Measurements from ENCODE around the gene CFAP299.

DNA sequence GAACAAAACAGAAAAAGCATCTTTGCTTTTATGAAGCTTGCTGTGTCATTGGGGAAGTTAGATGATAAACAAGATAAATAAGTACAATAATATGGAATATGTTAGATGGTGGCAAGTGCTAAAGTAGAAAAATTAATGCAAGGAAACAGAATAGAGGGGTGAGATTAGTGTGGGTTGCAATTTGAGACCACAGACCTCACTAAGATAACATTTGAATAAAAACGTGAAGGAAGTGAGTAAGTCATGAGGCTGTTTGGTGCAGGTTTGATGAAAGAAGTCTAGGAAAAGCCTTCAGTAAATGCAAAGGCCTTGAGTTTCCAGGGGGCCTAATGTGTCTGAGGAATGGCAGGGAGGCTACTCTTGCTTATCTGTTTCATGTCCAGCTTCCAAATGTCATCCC, 102.5 kb downstream of the CFAP299 start:
- TF ChIP-seq, protein P1, sequence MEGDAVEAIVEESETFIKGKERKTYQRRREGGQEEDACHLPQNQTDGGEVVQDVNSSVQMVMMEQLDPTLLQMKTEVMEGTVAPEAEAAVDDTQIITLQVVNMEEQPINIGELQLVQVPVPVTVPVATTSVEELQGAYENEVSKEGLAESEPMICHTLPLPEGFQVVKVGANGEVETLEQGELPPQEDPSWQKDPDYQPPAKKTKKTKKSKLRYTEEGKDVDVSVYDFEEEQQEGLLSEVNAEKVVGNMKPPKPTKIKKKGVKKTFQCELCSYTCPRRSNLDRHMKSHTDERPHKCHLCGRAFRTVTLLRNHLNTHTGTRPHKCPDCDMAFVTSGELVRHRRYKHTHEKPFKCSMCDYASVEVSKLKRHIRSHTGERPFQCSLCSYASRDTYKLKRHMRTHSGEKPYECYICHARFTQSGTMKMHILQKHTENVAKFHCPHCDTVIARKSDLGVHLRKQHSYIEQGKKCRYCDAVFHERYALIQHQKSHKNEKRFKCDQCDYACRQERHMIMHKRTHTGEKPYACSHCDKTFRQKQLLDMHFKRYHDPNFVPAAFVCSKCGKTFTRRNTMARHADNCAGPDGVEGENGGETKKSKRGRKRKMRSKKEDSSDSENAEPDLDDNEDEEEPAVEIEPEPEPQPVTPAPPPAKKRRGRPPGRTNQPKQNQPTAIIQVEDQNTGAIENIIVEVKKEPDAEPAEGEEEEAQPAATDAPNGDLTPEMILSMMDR (IDR thresholded peaks at IDR 0.05), result no peak
- TF ChIP-seq EZH2 (IDR thresholded peaks at IDR 0.05; ENCODE audit: borderline replicate concordance, insufficient read depth, low read depth, low read length, poor library complexity, severe bottlenecking), result no peak
